GM18511 (cell line): ENCODE results near the gene HIRIP3.
"Not testable (repeated sequence)": the region's sequence is repeated elsewhere in the genome, so short reads cannot be mapped to it uniquely, and the experiment has no call there.

Experiments
- ATAC-seq: cut with Tn5 transposase; IDR thresholded peaks from one replicate; pipeline ENCODE4 v1.9.1; 2021; ENCODE audit warnings: mild to moderate bottlenecking, moderate library complexity; ENCODE audit not compliant: unreplicated experiment

Gene HIRIP3

GRCh38 chr16:29961479-29962343, 33.7 kb downstream of the HIRIP3 start, which contains the start of gene TMEM219:
Gene TMEM219 (plus strand): TSS chr16:29962079. CDS start chr16:29963144, 1,065 bp downstream.
- peak; percentile 94 for ATAC-seq

- no peak for ATAC-seq
Observed at GRCh38 chr16:29961127-29961478, 34.3 kb downstream of the HIRIP3 start.

- ATAC-seq, result not testable (repeated sequence)
Observed at GRCh38 chr16:29959821-29960220, 35.6 kb downstream of the HIRIP3 start.

- no peak for ATAC-seq
Observed at GRCh38 chr16:29959293-29959692, 36.1 kb downstream of the HIRIP3 start.

- ATAC-seq, result no peak
Observed at GRCh38 chr16:29958756-29959155, 36.7 kb downstream of the HIRIP3 start.

GRCh38 chr16:29951625-29952365, 43.6 kb downstream of the HIRIP3 start:
- ATAC-seq, result no peak

GRCh38 chr16:29950806-29951461, 44.5 kb downstream of the HIRIP3 start:
- no peak for ATAC-seq

- ATAC-seq, result no peak
Observed at GRCh38 chr16:29947897-29948296, 47.5 kb downstream of the HIRIP3 start.

- no peak for ATAC-seq
Observed at GRCh38 chr16:29943846-29944799, 51.3 kb downstream of the HIRIP3 start.
